Stomach (tissue), 9 donors: Measurements from ENCODE around the gene MND1. TPM values are rescaled to one million over a fixed set of nuclear protein-coding genes. Genes with fewer than 3 reads are reported as not detected.
A peak's percentile ranks its signal among the peaks of the same experiment; 100 is the strongest.

ENCODE experiments used
- DNase-seq, 2 donors: peaks; one replicate each; pipeline versions ENCODE4 v3.0.0 to v3.0.0-alpha.2; 2013 to 2019
- H3K27ac ChIP-seq, 5 donors: fragments of 200-600 bp in 4 of 5; sonication (generic) in 4 of 5; one replicate each; pipeline ENCODE4 v1.5.1; 2013 to 2019; ENCODE audit warnings: mild to moderate bottlenecking in 1 of 5, moderate library complexity in 1 of 5
- H3K27me3 ChIP-seq, 3 donors: fragments of 200-600 bp; sonication (generic); one replicate each; pipeline ENCODE4 v1.5.1; 2017 to 2019; ENCODE audit warnings: mixed run types in 1 of 3
- H3K36me3 ChIP-seq, 4 donors: fragments of 200-600 bp; sonication (generic); 1 replicate in 3 of 4; 2 replicates in 1 of 4; pipeline ENCODE4 v1.5.1; 2016 to 2019
- H3K4me1 ChIP-seq, 4 donors: fragments of 200-600 bp; sonication (generic); one replicate each; pipeline ENCODE4 v1.5.1; 2016 to 2019
- H3K4me3 ChIP-seq, 4 donors: fragments of 200-600 bp; sonication (generic) in 3 of 4; one replicate each; pipeline ENCODE4 v1.5.1; 2016 to 2019; ENCODE audit warnings: mild to moderate bottlenecking in 1 of 4
- H3K9me3 ChIP-seq, 4 donors: fragments of 200-600 bp; sonication (generic); one replicate each; pipeline ENCODE4 v1.5.1; 2016 to 2019
- CTCF ChIP-seq, 7 experiments: fragments of 450-650 bp in 4 of 7; fragments of 200-600 bp in 3 of 7; sonication (generic) in 3 of 7; IDR thresholded peaks; one replicate each; pipeline ENCODE4 v1.5.1; 2016 to 2019; ENCODE audit warnings: antibody characterized with exemption in 7 of 7, control low read depth in 2 of 7, mild to moderate bottlenecking in 1 of 7
- EP300 ChIP-seq: sonication (generic); formaldehyde crosslinking; IDR thresholded peaks from one replicate; pipeline ENCODE4 v1.6.1; 2017; ENCODE audit warnings: antibody characterized with exemption
- POLR2A ChIP-seq, 4 donors: fragments of 450-650 bp; IDR thresholded peaks; one replicate each; pipeline ENCODE4 v1.6.1; 2016; ENCODE audit warnings: antibody characterized with exemption in 4 of 4, control low read depth in 2 of 4, mild to moderate bottlenecking in 1 of 4, moderate library complexity in 1 of 4
- POLR2AphosphoS5 ChIP-seq, 3 donors: sonication (generic); formaldehyde crosslinking; IDR thresholded peaks; one replicate each; pipeline ENCODE4 v1.6.1; 2016; ENCODE audit warnings: antibody characterized with exemption in 3 of 3
- WGBS, 5 donors: extraction: QIAGEN DNeasy Blood & Tissue Kit in 3 of 5; methylation state at CpG; one replicate each; pipeline versions ENCODE4 v1.1.5 to v1.1.7; 2013 to 2018; 5-methylcytosine and 5-hydroxymethylcytosine counted together
- intact Hi-C: fragments of 100-400 bp; cut with DNase I; formaldehyde crosslinking; loops from one replicate; pipeline ENCODE4 v1.15.1; 2023; ENCODE audit warnings: low total_unique reads
- polyA plus RNA-seq, 3 donors: library from polyadenylated mRNA; stranded (reverse); fragments of 200-250 nt; gene quantifications; one replicate each; pipeline ENCODE4 v1.2.3, GENCODE V29; 2013
- total RNA-seq, 5 donors: library from RNA; depleted of rRNA; stranded (reverse); fragments of >200 nt; gene quantifications; one replicate each; pipeline versions ENCODE4 v1.1.0 to v1.2.3, GENCODE V29; 2014 to 2016
- donor health status: healthy with polysubstance abuse.
- donor health status: Bipolar disorder and iron deficiency.
- donor health status: healthy.

The MND1 gene
- total and polyA plus RNA-seq, 8 donors: 1.1 to 5.9 (median 4.4) TPM; not detected in 3

GRCh38 chr4:153432965-153433753 lies 88.7 kb downstream of the MND1 start:
- intact Hi-C loops: loop anchor here (10.0 kb wide), 1 partner anchor 142 kb away; no protein-coding TSS in a partner anchor
- WGBS, 5 donors: 51 to 58% (median 56%) methylated on average over 12 of the region's 12 CpGs

GRCh38 chr4:153433754-153434105 lies 89.2 kb downstream of the MND1 start:
- Histone ChIP-seq H3K27me3 (no peaks in the 10 kb centered on the region), H3K27ac (peak overlapping the region in 4 of 5 donors; percentile 50 to 84 (median 74)), H3K4me3 (peak overlapping the region in 2 of 4 donors; percentile 17 to 23), H3K4me1 (peaks cover 6 to 27% (median 9%) of the 10 kb centered on the region in 4 donors), H3K36me3 (no peaks in the 10 kb centered on the region), H3K9me3 (no peaks in the 10 kb centered on the region)
- TF ChIP-seq POLR2A (IDR thresholded peaks at IDR 0.05) (no peak), POLR2AphosphoS5 (IDR thresholded peaks at IDR 0.05) (no peak), EP300 (no peak), CTCF (IDR thresholded peaks at IDR 0.05) (no peak)
- no peak for DNase-seq
- WGBS, 5 donors: 42 to 60% (median 50%) methylated on average over 3 of the region's 3 CpGs
- intact Hi-C loops: loop anchor here (10.0 kb wide), 1 partner anchor 141 kb away; no protein-coding TSS in a partner anchor

More at GRCh38 chr4:153432965-153433753, 88.7 kb downstream of the MND1 start:
- H3K27me3 ChIP-seq: no peaks in the 10 kb centered on the region
- no peaks in the 10 kb centered on the region for H3K36me3 ChIP-seq
- peak overlapping the region in 3 of 4 donors; percentile 10 to 23 (median 17) for H3K4me3 ChIP-seq
- peak in 5 of 7 experiments; percentile 50 to 93 (median 78) for TF ChIP-seq CTCF (IDR thresholded peaks at IDR 0.05)
- peak in 1 of 3 donors; percentile 60 for TF ChIP-seq POLR2AphosphoS5 (IDR thresholded peaks at IDR 0.05)
- TF ChIP-seq POLR2A (IDR thresholded peaks at IDR 0.05): no peak
- no peak for TF ChIP-seq EP300
- no peaks in the 10 kb centered on the region for H3K9me3 ChIP-seq
- peaks cover 6 to 21% (median 11%) of the 10 kb centered on the region in 4 donors for H3K4me1 ChIP-seq
- peak overlapping the region; percentile 48 to 84 (median 70) for H3K27ac ChIP-seq
- DNase-seq: peak; percentile 83

- WGBS, 5 donors: 49 to 78% (median 62%) methylated on average over 2 of the region's 2 CpGs
- Histone ChIP-seq H3K9me3 (no peaks in the 10 kb centered on the region), H3K27ac (no peak overlapping the region), H3K4me3 (no peak overlapping the region), H3K4me1 (peaks cover 6 to 27% (median 7%) of the 10 kb centered on the region in 4 donors), H3K27me3 (no peaks in the 10 kb centered on the region), H3K36me3 (no peaks in the 10 kb centered on the region)
- intact Hi-C loops: loop anchor here (10.0 kb wide), 1 partner anchor 141 kb away; no protein-coding TSS in a partner anchor
- no peak for DNase-seq
- TF ChIP-seq EP300: no peak
- TF ChIP-seq POLR2A (IDR thresholded peaks at IDR 0.05): no peak
- TF ChIP-seq CTCF (IDR thresholded peaks at IDR 0.05): no peak
- no peak for TF ChIP-seq POLR2AphosphoS5 (IDR thresholded peaks at IDR 0.05)
Observed at GRCh38 chr4:153434190-153434589, 89.7 kb downstream of the MND1 start.

GRCh38 chr4:153438916-153439756 lies 94.6 kb downstream of the MND1 start:
- Histone ChIP-seq H3K36me3 (no peaks in the 10 kb centered on the region), H3K9me3 (no peaks in the 10 kb centered on the region), H3K27me3 (no peaks in the 10 kb centered on the region), H3K4me1 (peaks cover 0 to 10% (median 0%) of the 10 kb centered on the region in 4 donors), H3K4me3 (peak overlapping the region in 1 of 4 donors; percentile 11), H3K27ac (peak overlapping the region in 4 of 5 donors; percentile 34 to 68 (median 42))
- 68 to 78% (median 75%) methylated on average over 13 of the region's 13 CpGs for WGBS, 5 donors
- no peak for TF ChIP-seq POLR2A (IDR thresholded peaks at IDR 0.05)
- TF ChIP-seq CTCF (IDR thresholded peaks at IDR 0.05): no peak
- TF ChIP-seq POLR2AphosphoS5 (IDR thresholded peaks at IDR 0.05): no peak
- TF ChIP-seq EP300: no peak
- peak in 1 of 2 donors; percentile 28 for DNase-seq
- intact Hi-C loops: loop anchor here (10.0 kb wide), 1 partner anchor 136 kb away; no protein-coding TSS in a partner anchor
